Activated naive CD8-positive, alpha-beta T cell (primary cell): ENCODE data around the gene KEAP1.
A peak's percentile ranks its signal among the peaks of the same experiment; 100 is the strongest.
"Not testable (repeated sequence)": the region's sequence is repeated elsewhere in the genome, so short reads cannot be mapped to it uniquely, and the experiment has no call there.

Experiments
- H3K27ac Mint-ChIP-seq: one replicate; pipeline ENCODE4 v1.8.0; 2021; ENCODE audit warnings: mixed read lengths
- H3K27me3 Mint-ChIP-seq: one replicate; pipeline ENCODE4 v1.8.0; 2021; ENCODE audit warnings: mixed read lengths
- H3K36me3 Mint-ChIP-seq: one replicate; pipeline ENCODE4 v1.8.0; 2021; ENCODE audit warnings: mixed read lengths
- H3K4me1 Mint-ChIP-seq: one replicate; pipeline ENCODE4 v1.8.0; 2021; ENCODE audit warnings: low read depth, mixed read lengths
- H3K4me3 Mint-ChIP-seq: one replicate; pipeline ENCODE4 v1.8.0; 2021; ENCODE audit warnings: mild to moderate bottlenecking, mixed read lengths
- H3K9me3 Mint-ChIP-seq: one replicate; pipeline ENCODE4 v1.8.0; 2021; ENCODE audit warnings: low read depth, mixed read lengths

The KEAP1 gene

DNA sequence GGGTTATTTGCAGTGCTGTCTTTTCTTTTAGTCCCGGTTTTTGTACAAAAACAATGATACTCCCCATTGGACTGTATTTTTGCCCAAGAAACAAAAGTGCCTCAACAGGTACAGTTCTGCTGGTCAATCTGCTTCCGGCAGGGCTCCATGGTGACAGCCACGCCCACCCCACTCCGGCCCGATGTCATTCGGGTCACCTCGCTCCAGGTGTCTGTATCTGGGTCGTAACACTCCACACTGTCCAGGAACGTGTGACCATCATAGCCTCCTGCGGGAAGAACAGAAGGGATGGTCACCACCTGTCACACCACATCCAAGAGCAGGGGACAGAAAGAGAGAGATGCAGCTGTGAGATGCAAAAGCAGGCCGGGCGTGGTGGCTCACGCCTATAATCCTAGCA, 16.6 kb downstream of the KEAP1 start:
- peaks cover 4% of the 10 kb centered on the region for H3K4me1 Mint-ChIP-seq
- H3K9me3 Mint-ChIP-seq = no peaks in the 10 kb centered on the region
- H3K36me3 Mint-ChIP-seq = no peaks in the 10 kb centered on the region
- no peak overlapping the region for H3K27ac Mint-ChIP-seq
- no peak overlapping the region for H3K4me3 Mint-ChIP-seq
- H3K27me3 Mint-ChIP-seq = no peaks in the 10 kb centered on the region

DNA sequence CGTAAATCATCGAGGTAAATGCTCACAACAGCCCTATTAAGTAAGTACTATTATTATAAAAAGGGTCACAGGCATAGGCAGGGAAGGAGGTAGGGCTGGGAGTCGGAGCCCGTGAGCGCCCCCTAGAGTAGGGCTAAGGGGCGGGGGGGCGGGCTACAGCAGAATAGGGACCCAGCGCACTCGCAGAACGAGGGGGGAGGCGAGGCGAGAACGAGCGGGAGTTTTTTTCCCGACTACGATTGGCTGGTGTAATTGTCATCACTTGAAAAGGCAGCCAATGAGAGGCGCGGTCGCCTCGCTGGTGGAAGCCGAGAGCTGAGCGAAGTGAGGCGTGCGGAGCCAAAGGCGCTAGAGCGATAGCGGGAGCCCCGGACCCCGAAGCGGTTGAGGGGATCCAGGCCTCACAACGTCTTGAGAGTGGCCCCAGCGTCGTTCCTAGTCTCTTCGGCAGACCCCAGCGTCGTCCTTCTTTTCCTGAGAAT, 24.2 kb downstream of the KEAP1 start:
- H3K9me3 Mint-ChIP-seq = no peaks in the 10 kb centered on the region
- no peaks in the 10 kb centered on the region for H3K27me3 Mint-ChIP-seq
- H3K4me1 Mint-ChIP-seq = peaks cover 13% of the 10 kb centered on the region
- no peaks in the 10 kb centered on the region for H3K36me3 Mint-ChIP-seq
- H3K27ac Mint-ChIP-seq = peak overlapping the region; percentile 58
- peak overlapping the region; percentile 38 for H3K4me3 Mint-ChIP-seq

DNA sequence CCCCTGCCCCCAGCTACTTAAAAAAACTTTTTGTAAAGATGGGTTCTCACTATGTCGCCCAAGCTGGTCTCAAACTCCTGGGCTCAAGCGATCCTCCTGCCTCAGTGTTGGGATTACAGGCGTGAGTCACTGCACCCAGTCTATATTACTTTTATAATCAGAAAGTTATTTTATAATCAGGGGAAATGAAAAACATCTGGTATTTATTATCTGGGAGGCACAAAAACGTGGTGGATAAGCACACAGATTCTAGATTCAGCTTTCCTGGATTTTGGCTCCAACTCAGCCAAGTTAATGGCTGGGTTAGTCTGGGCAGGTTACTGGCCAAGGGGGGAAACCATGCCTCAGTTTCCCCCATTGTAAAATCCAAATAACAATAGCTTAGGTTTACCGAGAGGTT, 24.7 kb downstream of the KEAP1 start:
- no peaks in the 10 kb centered on the region for H3K9me3 Mint-ChIP-seq
- H3K4me3 Mint-ChIP-seq = peak overlapping the region; percentile 38
- H3K27me3 Mint-ChIP-seq = no peaks in the 10 kb centered on the region
- H3K36me3 Mint-ChIP-seq = no peaks in the 10 kb centered on the region
- no peak overlapping the region for H3K27ac Mint-ChIP-seq
- H3K4me1 Mint-ChIP-seq = peaks cover 13% of the 10 kb centered on the region

DNA sequence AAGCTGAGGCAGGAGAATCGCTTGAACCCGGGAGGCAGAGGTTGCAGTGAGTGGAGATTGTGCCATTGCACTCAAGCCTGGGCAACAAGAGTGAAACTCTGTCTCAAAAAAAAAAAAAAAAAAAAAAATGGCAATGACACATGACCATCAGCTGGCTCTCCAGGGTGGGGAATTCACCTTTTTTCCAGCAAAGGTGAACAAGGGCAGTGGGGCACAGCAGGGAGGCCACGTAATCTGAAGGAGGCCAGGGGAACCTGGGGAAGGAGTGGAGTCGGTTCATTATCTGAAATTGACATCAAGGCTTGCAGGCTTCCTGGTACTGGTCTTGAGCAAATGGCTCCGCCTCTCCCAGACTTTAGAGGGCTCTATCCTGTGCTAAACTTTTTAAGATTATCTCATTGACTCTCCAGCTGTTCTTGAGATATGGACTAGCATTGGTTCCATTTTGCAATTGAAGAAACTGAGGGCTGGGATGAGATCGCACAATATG, 28.1 kb downstream of the KEAP1 start:
- Mint-ChIP-seq H3K27ac (no peak overlapping the region), H3K4me3 (no peak overlapping the region), H3K4me1 (peaks cover 13% of the 10 kb centered on the region), H3K36me3 (no peaks in the 10 kb centered on the region), H3K27me3 (no peaks in the 10 kb centered on the region), H3K9me3 (no peaks in the 10 kb centered on the region)

DNA sequence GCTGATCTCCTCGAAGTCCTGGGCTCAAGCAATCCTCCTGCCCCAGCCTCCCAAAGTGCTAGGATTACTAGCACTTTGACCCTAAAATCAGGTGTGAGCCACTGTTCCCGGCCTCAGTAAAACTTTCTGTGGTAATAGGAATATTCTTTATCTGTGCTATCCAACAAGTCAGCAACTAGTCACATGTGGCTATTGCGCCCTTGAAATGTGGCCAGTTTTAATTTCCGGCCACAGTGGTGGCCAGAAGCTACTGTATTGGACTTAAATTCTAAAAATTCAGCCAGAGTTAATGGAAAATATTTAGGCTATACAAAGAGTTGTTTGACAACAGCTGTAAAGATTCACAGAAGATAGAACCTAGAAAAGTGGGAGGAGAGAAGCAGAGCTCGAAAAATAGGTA, 30.0 kb downstream of the KEAP1 start:
- H3K4me1 Mint-ChIP-seq = peaks cover 1% of the 10 kb centered on the region
- H3K36me3 Mint-ChIP-seq = no peaks in the 10 kb centered on the region
- H3K27ac Mint-ChIP-seq = peak overlapping the region; percentile 16
- H3K27me3 Mint-ChIP-seq = no peaks in the 10 kb centered on the region
- H3K4me3 Mint-ChIP-seq = no peak overlapping the region
- no peaks in the 10 kb centered on the region for H3K9me3 Mint-ChIP-seq

DNA sequence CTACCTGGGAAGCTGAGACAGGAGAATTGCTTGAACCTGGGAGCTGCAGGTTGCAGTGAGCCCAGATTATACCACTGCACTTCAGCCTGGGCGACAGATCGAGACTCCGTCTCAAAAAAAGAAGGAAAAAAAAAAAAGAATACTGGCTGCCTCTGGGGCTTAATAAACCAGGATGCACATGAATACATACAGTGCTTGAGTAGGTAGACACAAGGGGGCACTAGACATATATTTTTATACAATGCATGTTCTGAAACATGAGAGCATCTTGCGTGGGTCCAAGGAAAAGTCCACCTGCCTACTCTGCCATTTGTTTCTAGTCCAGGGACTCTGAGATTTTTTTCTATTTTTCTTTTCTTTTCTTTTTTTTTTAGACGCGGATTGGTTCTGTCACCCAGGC, 31.2 kb downstream of the KEAP1 start:
- Mint-ChIP-seq H3K36me3 (no peaks in the 10 kb centered on the region), H3K27ac (no peak overlapping the region), H3K4me3 (no peak overlapping the region), H3K4me1 (no peaks in the 10 kb centered on the region), H3K27me3 (no peaks in the 10 kb centered on the region), H3K9me3 (no peaks in the 10 kb centered on the region)

DNA sequence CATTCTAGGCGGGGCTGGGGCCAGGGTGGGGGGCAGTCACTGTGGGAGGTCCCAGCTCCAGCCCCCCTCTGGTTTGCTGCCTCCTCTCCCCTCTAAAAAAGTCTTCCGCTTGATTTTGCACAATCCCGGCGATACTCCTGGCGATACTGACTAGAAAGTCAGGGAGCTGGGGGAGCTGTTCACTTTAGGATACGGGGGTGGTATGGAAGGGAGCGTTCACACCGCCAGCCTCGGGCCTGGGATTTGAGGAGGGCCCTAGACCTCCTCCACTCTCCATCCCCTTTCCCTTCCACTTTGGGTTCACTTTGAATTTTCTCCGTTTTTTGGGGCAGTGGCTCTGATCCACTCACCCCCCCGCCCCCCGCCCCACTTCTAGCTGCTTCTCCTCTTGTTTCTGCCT, 35.0 kb downstream of the KEAP1 start:
- H3K36me3 Mint-ChIP-seq = no peaks in the 10 kb centered on the region
- H3K4me1 Mint-ChIP-seq = no peaks in the 10 kb centered on the region
- H3K27me3 Mint-ChIP-seq = no peaks in the 10 kb centered on the region
- H3K9me3 Mint-ChIP-seq = no peaks in the 10 kb centered on the region
- no peak overlapping the region for H3K27ac Mint-ChIP-seq
- no peak overlapping the region for H3K4me3 Mint-ChIP-seq

DNA sequence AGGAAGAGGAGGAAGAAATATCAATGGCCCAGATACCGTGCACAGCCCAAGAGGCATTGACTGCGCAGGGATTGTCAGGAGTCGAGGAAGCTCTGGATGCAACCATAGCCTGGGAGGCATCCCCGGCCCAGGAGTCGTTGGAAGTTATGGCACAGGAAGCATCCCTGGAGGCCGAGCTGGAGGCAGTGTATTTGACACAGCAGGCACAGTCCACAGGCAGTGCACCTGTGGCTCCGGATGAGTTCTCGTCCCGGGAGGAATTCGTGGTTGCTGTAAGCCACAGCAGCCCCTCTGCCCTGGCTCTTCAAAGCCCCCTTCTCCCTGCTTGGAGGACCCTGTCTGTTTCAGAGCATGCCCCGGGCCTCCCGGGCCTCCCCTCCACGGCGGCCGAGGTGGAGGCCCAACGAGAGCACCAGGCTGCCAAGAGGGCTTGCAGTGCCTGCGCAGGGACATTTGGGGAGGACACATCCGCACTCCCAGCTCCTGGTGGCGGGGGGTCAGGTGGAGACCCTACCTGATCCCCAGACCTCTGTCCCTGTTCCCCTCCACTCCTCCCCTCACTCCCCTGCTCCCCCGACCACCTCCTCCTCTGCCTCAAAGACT, 36.0 kb downstream of the KEAP1 start:
- H3K4me1 Mint-ChIP-seq = peaks cover 2% of the 10 kb centered on the region
- no peaks in the 10 kb centered on the region for H3K9me3 Mint-ChIP-seq
- H3K4me3 Mint-ChIP-seq = no peak overlapping the region
- no peak overlapping the region for H3K27ac Mint-ChIP-seq
- H3K27me3 Mint-ChIP-seq = no peaks in the 10 kb centered on the region
- H3K36me3 Mint-ChIP-seq = no peaks in the 10 kb centered on the region

DNA sequence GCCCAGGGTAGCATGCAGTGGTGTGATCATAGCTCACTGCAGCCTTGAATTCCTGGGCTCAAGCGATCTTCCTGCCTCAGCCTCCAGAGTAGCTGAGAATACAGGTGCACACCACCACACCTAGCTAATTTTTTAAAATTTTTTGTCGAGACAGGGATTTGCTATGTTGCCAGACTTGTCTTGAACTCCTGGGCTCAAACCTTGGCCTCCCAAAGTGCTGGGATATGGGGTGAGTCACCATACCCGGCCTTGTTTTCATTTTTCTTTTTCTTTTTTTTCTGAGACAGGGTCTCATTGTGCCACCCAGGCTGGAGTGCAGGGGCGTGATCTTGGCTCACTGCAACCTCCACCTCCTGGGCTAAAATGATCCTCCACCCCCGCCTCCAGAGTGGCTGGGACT, 38.7 kb downstream of the KEAP1 start:
- H3K27me3 Mint-ChIP-seq = no peaks in the 10 kb centered on the region
- H3K9me3 Mint-ChIP-seq = no peaks in the 10 kb centered on the region
- no peak overlapping the region for H3K27ac Mint-ChIP-seq
- H3K36me3 Mint-ChIP-seq = no peaks in the 10 kb centered on the region
- H3K4me1 Mint-ChIP-seq = peaks cover 8% of the 10 kb centered on the region
- no peak overlapping the region for H3K4me3 Mint-ChIP-seq

DNA sequence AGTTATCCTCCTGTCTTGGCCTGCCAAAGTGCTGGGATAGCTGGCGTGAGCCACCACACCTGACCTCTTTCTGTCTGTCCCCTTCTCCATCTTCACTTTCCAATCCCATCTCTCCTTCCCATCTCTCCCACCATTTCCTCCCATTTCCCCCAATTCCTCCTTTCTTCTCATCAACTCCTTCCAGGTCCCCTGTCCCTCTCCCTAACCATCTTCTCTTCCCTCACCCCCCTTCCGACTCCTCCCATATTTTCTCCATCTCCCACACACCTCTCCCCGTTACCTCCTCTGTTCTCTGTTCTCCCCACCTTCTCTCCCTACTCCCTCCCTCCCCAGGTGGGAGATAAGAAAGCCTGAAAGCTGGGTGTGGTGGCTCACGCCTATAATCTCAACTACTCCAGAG, 40.6 kb downstream of the KEAP1 start:
- H3K4me3 Mint-ChIP-seq = peak overlapping the region; percentile 38
- peaks cover 8% of the 10 kb centered on the region for H3K4me1 Mint-ChIP-seq
- no peaks in the 10 kb centered on the region for H3K36me3 Mint-ChIP-seq
- H3K27ac Mint-ChIP-seq = no peak overlapping the region
- no peaks in the 10 kb centered on the region for H3K9me3 Mint-ChIP-seq
- H3K27me3 Mint-ChIP-seq = no peaks in the 10 kb centered on the region

DNA sequence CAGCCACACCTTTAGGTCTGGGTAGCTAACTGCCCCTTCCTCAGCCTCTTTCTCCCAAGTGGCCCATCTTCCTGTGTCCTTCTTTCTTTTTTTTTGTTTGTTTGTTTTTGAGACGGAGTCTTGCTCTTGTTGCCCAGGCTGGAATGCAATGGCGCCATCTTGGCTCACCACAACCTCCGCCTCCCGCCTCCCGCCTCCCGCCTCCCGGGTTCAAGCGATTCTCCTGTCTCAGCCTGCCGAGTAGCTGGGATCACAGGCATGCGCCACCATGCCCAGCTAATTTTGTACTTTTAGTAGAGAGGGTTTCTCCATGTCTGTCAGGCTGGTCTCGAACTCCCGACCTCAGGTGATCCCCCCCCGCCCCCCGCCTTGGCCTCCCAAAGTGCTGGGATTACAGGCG, 41.1 kb downstream of the KEAP1 start:
- not testable (repeated sequence) for H3K27ac Mint-ChIP-seq, H3K9me3 Mint-ChIP-seq, H3K27me3 Mint-ChIP-seq, H3K36me3 Mint-ChIP-seq, H3K4me1 Mint-ChIP-seq
- H3K4me3 Mint-ChIP-seq = peak overlapping the region; percentile 57

DNA sequence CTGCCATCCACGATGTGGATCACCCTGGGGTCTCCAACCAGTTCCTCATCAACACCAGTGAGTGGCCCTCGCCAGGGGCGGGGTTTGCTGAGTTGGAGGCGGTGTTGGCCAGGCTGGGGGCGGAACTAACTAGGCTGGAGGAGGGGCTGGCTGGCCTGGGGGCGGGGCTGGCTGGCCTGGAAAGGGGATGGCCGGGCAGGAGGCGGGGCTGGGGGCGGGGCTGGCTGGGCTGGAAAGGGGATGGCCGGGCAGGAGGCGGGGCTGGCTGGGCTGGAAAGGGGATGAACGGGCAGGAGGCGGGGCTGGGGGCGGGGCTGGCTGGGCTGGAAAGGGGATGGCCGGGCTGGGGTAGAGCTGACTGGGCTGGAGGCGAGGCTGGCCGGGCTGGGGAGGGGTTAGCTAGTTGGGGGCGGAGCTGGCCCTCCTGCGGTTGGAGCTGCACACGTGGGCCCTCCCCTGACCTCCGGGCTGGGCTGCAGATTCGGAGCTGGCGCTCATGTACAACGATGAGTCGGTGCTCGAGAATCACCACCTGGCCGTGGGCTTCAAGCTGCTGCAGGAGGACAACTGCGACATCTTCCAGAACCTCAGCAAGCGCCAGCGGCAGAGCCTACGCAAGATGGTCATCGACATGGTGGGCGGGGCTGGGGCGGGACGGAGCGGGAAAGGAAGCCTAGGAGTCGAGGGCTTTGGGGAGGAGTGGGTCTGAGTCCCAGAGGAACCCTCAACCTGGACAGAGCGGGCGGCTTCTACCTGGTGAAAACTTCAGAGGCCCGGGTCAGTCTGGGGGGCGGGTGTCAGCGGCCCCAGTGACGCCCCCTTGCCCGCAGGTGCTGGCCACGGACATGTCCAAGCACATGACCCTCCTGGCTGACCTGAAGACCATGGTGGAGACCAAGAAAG, 41.9 kb downstream of the KEAP1 start:
- H3K4me1 Mint-ChIP-seq = peaks cover 8% of the 10 kb centered on the region
- H3K4me3 Mint-ChIP-seq = peak overlapping the region; percentile 57
- H3K9me3 Mint-ChIP-seq = no peaks in the 10 kb centered on the region
- no peaks in the 10 kb centered on the region for H3K27me3 Mint-ChIP-seq
- no peak overlapping the region for H3K27ac Mint-ChIP-seq
- H3K36me3 Mint-ChIP-seq = no peaks in the 10 kb centered on the region

DNA sequence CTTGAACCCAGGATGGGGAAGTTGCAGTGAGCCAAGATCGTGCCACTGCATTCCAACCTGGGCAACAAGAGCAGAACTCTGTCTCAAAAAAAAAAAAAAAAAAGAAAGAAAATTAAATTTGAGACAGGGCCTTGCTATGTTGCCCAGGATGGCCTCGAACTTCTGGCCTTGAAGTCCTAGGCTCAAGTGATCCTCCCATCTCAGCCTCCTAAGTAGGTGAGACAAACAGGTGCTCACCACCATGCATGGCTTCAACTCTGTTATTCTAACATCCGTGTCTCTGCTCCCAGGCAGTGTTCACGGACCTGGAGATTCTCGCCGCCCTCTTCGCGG, 42.5 kb downstream of the KEAP1 start:
- H3K27me3 Mint-ChIP-seq = no peaks in the 10 kb centered on the region
- no peaks in the 10 kb centered on the region for H3K36me3 Mint-ChIP-seq
- no peaks in the 10 kb centered on the region for H3K9me3 Mint-ChIP-seq
- H3K4me3 Mint-ChIP-seq = peak overlapping the region; percentile 40
- no peak overlapping the region for H3K27ac Mint-ChIP-seq
- H3K4me1 Mint-ChIP-seq = peaks cover 8% of the 10 kb centered on the region

DNA sequence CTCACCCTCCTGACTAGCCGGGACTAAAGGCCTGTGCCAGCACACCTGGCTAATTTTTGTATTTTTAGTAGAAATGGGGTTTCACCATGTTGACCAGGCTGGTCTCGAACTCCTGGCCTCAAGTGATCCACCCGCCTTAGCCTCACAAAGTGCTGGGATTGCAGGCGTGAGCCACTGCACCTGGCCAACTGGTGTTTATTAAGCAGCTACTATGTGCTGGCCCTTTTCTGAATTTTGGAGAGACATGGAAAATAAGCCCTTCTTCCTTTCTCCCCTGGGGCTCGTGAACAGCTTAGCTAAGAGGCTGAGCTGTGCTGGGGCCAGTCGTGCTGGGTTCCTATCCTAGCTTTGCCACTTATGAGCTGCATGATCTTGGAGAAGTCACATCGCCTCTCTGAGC, 44.4 kb downstream of the KEAP1 start:
- not testable (repeated sequence) for H3K36me3 Mint-ChIP-seq, H3K27me3 Mint-ChIP-seq, H3K9me3 Mint-ChIP-seq, H3K4me3 Mint-ChIP-seq, H3K27ac Mint-ChIP-seq, H3K4me1 Mint-ChIP-seq

DNA sequence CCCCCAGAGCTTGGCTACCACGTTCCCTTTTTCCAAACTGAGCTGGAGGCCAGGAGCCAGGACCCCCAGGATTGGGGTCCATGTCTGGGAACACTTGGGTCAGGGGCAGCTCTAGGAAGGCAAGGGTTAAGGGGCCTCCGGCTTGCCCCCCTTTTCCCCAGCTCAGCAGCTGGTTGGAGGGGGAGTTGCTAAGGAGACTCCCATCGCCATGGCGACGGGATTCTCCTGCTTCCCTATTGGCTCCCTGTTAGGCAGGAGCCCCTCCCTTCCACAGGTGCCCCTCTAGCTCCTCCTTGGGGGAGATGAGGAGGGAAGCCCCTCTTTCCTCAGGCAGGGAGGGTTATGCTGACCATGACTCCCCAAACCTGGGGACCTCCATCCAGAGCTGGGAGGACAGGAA, 48.9 kb downstream of the KEAP1 start:
- Mint-ChIP-seq H3K9me3 (no peaks in the 10 kb centered on the region), H3K4me1 (no peaks in the 10 kb centered on the region), H3K36me3 (no peaks in the 10 kb centered on the region), H3K27me3 (peaks cover 6% of the 10 kb centered on the region), H3K4me3 (no peak overlapping the region), H3K27ac (no peak overlapping the region)

DNA sequence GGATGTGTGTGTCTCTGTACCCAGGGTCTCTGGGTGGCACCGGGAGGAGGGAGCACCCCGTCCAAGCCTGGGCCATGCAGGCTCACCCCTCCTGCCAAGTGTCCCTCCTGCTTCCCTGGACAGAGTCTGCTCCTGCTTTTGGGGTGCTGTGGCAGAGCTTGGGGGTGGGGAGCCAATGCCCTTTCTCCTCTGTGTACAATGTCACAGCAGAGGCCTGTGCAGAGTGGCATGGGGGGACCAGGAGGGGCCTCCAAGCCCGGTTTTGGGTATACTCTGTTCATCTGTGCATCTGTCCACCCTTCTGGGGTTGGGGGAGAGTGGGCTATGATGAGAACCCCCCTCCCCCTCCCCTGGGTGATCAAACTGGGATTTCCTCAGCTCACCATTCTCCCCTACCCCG, 49.3 kb downstream of the KEAP1 start:
- no peaks in the 10 kb centered on the region for H3K4me1 Mint-ChIP-seq
- H3K9me3 Mint-ChIP-seq = no peaks in the 10 kb centered on the region
- peaks cover 6% of the 10 kb centered on the region for H3K27me3 Mint-ChIP-seq
- H3K4me3 Mint-ChIP-seq = no peak overlapping the region
- H3K36me3 Mint-ChIP-seq = no peaks in the 10 kb centered on the region
- H3K27ac Mint-ChIP-seq = no peak overlapping the region
